Measurements from ENCODE around the gene LMBR1.
"Not testable (repeated sequence)": the region's sequence is repeated elsewhere in the genome, so short reads cannot be mapped to it uniquely, and the experiment has no call there.

The LMBR1 gene

DNA sequence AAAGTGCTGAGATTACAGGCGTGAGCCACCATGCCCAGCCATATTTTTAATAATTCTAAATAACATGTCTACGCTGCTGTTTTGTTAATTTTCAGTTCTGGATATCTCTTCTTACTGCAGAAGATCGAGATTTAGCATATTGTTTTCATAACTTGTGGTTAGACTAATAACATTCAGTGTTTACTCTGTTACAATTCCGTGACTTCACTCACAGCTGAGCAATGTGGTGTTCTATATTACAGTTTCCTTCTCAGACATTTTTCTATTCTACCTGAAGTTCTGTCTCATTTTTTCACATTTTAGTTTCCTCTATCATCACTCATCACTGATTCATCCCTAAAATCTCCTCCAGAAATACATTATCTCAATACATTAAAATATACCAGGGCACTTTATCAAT is 241.5 kb downstream of the LMBR1 start:
- DNase-seq = no peak

DNA sequence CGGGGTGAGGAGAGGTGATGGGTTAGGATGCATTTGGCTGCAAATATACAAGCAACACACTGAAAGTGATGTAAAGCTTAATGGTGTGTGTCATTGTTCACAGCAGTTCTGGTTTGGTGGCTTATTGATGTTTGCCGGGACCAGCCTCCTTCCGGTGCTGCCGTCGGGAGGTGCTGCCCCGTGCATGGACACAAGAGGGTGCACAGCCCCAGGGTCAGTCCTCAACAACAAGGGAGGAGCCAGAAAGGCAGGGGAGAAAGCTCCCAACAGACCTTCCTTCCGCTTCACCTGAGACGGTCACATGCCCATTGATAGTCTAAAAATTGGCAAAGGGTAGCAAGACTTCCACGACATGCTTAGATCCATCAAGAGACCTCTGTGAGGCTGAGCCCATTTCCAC is 242.9 kb downstream of the LMBR1 start:
- DNase-seq = peak; percentile 56

DNA sequence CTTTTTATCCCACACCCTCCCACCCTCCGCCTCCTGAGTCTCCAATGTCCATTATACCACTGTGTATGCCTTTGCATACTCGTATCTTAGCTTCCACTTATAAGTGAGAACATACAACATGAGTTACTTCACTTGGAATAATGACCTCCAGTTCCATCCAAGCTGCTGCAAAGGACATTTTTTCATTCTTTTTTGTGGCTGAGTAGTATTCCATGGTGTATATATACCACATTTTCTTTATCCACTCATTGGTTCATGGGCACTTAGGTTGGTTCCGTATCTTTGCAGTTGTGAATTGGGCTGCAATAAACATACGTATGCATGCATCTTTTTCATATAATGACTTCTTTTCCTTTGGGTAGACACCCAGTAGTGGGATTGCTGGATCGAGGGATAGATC is 245.7 kb downstream of the LMBR1 start:
- not testable (repeated sequence) for DNase-seq

DNA sequence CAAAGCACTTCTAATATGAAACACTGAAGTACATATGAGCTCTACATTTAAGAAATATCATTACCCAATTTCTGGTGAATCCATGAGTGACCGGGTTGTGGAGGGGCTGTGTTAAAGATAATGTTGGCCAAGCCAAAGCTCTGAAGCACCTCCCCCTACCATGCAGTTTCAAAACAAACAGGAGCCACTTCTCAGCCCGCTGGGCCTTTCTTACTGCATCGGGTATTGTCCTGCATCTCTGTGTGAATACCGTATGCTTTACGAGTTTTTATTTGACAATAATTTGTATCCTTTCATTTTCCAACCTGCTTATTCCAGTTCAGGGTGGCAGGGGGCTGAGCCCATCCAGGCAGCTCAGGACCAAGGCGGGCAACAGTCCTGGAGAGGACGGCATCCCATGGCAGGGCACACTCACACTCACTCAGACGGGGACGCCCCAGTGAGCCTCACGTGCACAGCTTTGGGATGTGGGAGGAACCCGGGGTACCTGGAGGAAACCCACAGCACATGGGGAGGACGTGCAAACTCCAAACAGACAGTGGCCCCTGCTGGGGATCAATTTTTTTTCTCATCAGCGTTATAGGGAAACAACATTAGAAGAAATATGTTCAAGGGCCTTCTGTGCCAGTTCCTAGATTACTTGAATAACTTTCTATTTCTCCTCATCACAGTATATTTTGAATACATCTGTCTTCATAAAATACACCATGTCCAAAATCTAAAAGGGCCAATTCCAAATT is 250.5 kb downstream of the LMBR1 start:
- no peak for DNase-seq

DNA sequence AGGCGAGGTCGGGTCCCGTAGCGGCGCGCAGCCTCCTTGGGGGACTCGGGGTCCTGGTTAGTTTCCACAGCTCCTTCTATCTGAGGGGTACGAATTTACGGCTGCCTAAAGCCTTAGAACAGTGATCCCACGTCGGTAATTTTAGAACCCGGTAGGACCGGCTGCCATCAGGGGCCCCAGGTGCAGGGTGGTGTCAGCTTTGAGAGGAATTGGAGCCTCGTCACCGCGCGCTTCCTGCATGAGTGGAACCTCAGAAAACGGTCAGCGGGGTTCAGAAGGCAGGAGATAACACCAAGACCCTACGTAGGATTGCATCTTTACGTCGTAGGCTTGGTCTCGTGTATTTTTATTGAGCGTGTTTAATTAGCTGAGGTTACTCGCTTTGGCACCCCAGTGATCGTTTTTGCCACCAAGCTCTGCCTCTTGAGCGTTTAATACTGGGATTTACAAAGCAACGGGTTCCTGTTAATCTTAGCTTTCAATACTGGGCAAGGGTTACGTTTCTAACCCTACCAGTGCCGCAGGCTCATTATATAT is 252.0 kb downstream of the LMBR1 start:
- DNase-seq = peak; percentile 71

DNA sequence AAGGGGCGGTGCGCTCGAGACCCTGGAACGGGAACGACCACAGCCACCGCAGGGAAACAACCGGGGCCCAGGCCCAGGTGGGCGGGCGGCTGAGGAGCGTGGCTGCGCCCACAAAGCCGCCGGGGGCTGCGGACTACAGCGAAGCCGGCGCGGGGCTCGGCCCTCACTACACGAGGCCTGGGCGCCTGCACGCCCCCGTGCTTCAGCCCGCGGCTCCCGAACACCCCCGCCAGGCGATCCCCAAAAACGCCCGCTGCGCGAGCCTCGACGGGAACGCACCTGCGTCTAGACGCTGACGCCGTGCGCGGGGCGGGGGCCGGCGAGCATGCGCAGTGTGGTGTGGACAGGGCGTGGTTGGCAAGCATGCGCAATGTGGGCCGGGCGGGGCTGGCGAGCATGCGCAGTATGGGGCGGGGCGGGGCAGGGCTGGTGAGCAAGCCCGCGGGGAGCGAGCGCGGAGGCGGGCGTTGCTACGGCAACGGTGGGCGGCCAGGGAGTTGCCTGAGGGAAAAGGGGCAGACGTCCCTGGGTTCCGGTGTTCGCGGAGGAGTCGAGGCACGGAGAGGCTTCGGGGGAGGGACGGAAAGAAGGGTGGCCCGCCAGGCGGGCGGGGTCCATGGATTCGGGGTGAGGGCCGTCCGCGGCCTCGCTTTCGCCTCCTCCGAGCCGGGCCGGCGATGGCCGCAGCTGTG is 252.6 kb downstream of the LMBR1 start, which contains the start of gene RNF32:
Gene RNF32 (plus strand): TSS at position 518 of the 692 bp plus-strand sequence. CDS start 3,104 bp downstream, outside the sequence.
- peak; percentile 96 for DNase-seq

DNA sequence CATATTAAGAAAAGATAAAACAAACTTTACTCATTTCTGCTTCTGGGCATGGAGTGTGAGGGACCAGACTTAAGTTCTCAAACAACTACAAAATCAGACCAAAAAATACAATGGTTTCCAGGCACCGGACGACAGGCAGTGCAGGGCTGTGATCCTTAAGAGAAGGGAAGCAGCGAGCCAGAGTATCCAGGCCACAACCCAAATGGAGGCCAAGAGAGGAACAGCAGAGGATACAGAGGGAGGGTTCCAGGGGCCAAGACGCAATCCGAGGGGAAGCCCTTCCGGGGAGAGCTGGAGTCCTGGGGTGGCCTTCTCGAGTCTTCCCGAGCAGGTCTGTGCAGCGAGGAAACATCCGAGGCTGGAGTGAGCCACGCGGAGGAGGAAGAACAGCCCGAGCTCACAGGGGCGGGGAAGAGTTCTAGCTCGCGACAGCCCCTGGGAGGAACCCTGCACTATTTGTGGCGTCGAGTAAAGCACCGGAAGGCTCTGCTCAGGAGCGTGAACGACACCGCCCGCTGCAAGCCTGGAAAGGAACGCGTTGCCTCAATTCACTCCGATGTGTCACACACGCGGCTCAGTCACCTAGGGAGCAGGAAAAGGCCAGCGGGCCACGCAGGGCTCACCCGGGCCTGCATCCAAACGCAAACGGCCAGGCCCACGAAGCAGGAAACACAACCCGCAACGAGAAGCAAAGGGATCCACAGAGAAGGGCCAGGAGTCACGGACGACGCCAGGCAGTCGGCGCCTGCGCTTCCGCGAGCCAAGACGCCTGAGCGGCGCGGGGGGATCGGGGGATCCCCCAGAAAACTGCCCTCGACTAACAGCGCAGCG is 253.3 kb downstream of the LMBR1 start:
- DNase-seq = peak; percentile 18

DNA sequence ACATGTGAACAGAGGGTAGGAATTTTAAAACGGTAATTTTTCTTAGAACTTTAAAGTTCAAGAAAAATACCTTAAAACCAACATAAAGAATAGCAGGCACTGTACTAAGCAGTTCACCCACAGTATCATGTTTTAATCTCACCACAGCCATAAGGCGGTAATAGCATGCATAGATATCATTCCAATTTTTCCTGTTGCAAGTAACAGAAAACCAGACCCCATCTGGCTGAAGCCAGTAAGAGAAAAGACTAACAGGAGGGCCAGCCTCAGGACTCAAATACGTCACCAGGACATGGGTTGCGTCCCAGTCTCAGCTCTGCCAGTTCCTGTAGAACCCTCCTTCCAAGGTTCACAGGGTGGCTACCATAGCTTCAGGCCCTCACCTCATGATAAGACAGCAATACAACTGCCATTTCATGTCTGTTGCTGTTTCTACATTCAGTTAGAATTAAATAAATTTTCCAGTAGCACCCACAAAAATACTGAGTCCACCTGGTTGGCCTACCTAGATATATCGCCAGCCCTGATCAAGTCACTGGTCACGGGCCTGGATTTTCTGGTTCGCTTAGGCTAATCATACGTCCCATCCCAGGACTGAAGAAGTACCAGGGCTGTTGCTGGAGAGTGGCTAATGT is 254.4 kb downstream of the LMBR1 start:
- peak; percentile 33 for DNase-seq

DNA sequence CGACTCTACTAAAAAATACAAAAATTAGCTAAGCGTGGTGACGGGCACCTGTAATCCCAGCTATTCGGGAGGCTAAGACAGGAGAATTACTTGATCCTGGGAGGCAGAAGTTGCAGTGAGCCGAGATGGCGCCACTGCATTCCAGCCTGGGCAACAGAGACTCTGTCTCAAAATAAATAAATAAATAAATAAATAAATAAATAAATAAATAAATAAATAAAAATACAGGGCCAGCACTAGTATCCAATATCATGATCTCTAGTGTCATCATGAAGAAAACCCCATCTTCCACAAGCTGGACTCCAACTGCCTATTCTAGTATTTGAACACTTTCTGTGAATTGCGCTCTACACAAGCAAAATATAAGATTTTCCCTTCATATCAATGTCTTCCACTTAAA is 255.9 kb downstream of the LMBR1 start:
- not testable (repeated sequence) for DNase-seq

DNA sequence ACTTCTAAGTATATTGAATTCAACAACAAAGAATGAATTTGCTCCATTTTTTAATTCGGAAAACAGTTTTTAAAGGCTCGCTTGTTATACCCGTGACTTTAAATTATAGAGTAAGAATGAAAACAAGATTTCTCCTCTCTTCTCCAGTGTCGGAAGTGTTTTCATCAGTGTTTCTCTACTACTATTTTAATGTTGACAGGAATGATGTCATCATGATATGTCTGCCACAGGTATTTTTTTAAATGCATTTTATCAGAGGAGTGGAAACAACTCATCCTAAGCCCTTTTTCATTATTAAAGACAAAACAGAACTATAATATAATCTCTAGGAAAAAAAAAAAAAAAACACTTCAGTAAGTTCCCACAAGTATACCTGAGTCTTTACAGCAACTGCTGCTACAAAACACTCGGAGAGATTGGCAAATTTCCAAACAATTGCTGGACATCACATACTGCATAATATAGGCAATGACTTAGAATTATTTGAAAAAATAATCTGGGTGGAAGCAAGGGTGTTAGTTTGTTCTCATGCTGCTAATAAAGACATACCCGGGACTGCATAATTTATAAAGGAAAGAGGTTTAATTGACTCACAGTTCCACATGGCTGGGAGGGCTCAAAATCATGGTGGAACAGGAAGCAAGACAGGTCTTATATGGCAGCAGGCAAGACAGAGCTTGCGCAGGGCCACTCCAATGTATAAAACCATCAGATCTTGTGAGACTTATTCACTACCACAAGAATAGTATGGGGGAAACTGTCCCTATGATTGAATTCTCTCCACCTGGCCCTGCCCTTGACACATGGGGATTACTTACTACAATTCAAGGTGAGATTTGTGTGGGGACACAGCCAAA is 257.2 kb downstream of the LMBR1 start:
- DNase-seq = no peak

DNA sequence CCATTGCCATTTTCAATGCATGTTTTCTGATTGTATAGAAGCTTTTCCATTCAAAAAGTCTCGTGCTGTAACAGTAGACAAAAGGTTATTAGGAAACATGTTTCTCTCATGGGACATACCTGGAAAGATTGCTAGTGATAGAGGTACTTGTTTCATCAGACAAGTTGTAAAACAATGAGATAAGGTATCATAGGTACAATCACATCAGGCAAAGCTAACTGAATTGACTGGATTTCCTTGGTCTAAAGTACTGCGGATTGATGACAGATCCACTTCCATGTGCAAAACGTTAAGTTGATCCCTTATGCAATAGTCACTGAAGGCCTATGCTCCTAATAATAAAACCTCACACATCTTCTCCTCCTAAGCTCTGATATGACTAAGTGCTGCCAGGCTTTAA is 258.9 kb downstream of the LMBR1 start:
- DNase-seq = no peak

DNA sequence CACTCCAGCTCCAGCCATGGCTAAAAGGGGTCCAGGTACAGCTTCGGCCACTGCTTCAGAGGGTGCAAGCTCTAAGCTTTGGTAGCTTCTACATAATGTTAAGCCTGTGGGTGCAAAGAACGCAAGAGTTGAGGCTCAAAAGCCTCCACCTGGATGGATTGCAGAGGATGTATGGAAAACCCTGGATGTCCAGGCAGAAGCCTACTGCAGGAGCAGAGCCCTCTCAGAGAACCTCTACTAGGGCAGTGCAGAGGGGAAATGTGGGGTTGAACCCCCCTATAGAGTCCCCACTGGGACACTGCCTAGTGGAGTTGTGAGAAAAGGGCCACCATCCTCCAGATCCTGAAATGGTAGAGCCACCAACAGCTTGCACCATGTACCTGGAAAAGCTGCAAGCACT is 263.1 kb downstream of the LMBR1 start:
- no peak for DNase-seq

DNA sequence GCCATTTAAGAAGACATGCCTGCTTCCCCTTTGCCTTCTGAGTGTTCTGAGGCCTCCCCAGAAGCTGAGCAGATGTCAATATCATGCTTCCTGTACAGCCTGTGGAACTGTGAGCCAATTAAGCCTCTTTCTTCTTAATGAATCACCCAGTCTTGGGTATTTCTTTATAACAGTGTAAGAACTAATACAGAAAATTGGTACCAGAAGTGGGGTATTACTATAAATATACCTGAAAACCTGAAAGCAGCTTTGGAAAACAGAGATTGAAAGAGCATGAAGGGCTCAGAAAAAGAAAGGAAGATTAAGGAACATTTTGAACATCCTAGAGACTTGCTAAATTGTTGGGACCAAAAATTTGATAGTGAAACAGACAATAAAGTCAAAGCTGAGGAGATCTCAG is 264.4 kb downstream of the LMBR1 start:
- no peak for DNase-seq
